GM23248 (cell line): ENCODE measurements around the gene HEPHL1. TPM values are rescaled to one million over a fixed set of nuclear protein-coding genes. Genes with fewer than 3 reads are reported as not detected.

Experiments used
- DNase-seq: peaks from one replicate; pipeline ENCODE4 v3.0.0-alpha.2; 2015
- H2AFZ ChIP-seq: fragments of 200-600 bp; sonication (generic); 2 replicates; pipeline ENCODE4 v1.6.1; 2016; ENCODE audit warnings: antibody characterized with exemption
- H3F3A ChIP-seq: fragments of 200-600 bp; sonication (generic); 2 replicates; pipeline ENCODE4 v1.6.1; 2016; ENCODE audit warnings: mild to moderate bottlenecking, antibody characterized with exemption, mixed run types; ENCODE audit not compliant: insufficient read depth
- H3K27ac ChIP-seq: fragments of 200-600 bp; sonication (generic); 2 replicates; pipeline ENCODE4 v1.5.1; 2016; ENCODE audit warnings: mild to moderate bottlenecking
- H3K27me3 ChIP-seq: fragments of 200-600 bp; sonication (generic); replicated peaks from 2 replicates; pipeline ENCODE4 v1.6.1; 2016; ENCODE audit warnings: mild to moderate bottlenecking; ENCODE audit not compliant: insufficient read depth
- H3K36me3 ChIP-seq: fragments of 200-600 bp; sonication (generic); 2 replicates; pipeline ENCODE4 v1.6.1; 2016; ENCODE audit warnings: low read depth, mild to moderate bottlenecking
- H3K4me1 ChIP-seq: fragments of 200-600 bp; sonication (generic); 2 replicates; pipeline ENCODE4 v1.6.1; 2016; ENCODE audit warnings: mild to moderate bottlenecking; ENCODE audit not compliant: insufficient read depth
- H3K4me2 ChIP-seq: fragments of 200-600 bp; sonication (generic); one replicate; pipeline ENCODE4 v1.6.1; 2016; ENCODE audit warnings: mild to moderate bottlenecking; ENCODE audit not compliant: unreplicated experiment
- H3K4me3 ChIP-seq: fragments of 200-600 bp; sonication (generic); 2 replicates; pipeline ENCODE4 v1.5.1; 2016; ENCODE audit warnings: mild to moderate bottlenecking
- H3K79me2 ChIP-seq: fragments of 200-600 bp; sonication (generic); 2 replicates; pipeline ENCODE4 v1.6.1; 2016; ENCODE audit warnings: mild to moderate bottlenecking; ENCODE audit not compliant: insufficient read depth
- H3K9ac ChIP-seq: fragments of 200-600 bp; sonication (generic); 2 replicates; pipeline ENCODE4 v1.6.1; 2016; ENCODE audit warnings: mild to moderate bottlenecking
- H3K9me2 ChIP-seq: fragments of 200-600 bp; sonication (generic); 2 replicates; pipeline ENCODE4 v1.6.1; 2016; ENCODE audit warnings: mixed run types, mild to moderate bottlenecking, moderate library complexity; ENCODE audit not compliant: insufficient read depth
- H3K9me3 ChIP-seq: fragments of 200-600 bp; sonication (generic); one replicate; pipeline ENCODE4 v1.6.1; 2017; ENCODE audit warnings: low read depth
- H4K20me1 ChIP-seq: fragments of 200-600 bp; sonication (generic); 2 replicates; pipeline ENCODE4 v1.6.0; 2016; ENCODE audit not compliant: insufficient read depth
- EZH2 ChIP-seq: fragments of 200-600 bp; sonication (generic); IDR thresholded peaks from 2 replicates; pipeline ENCODE4 v1.6.1; 2018; ENCODE audit warnings: antibody characterized with exemption, mild to moderate bottlenecking; ENCODE audit not compliant: insufficient read depth, poor library complexity, severe bottlenecking
- EZH2phosphoT487 ChIP-seq: fragments of 200-600 bp; sonication (generic); IDR thresholded peaks from 2 replicates; pipeline ENCODE4 v1.6.1; 2018; ENCODE audit warnings: antibody characterized with exemption, moderate library complexity, mild to moderate bottlenecking, low read depth; ENCODE audit not compliant: insufficient read depth
- WGBS, 2 experiments: methylation state at CpG; one replicate each; pipeline ENCODE4 v1.1.6; 2015 to 2017; ENCODE audit warnings: low lambda C conversion rate in 2 of 2, low coverage in 1 of 2; ENCODE audit errors: missing lambda C conversion rate in 2 of 2; 5-methylcytosine and 5-hydroxymethylcytosine counted together
- in situ Hi-C: fragments of 300-500 bp; cut with MboI; formaldehyde crosslinking; loops from 2 replicates; pipeline ENCODE4 v1.15.0; 2020
- polyA plus RNA-seq: library from polyadenylated mRNA; unstranded; fragments of >200 nt; fragmentation: Nextera tagmentation; extraction: Ambion mirVana; gene quantifications from 2 replicates; pipeline ENCODE4 v1.2.1, GENCODE V29; 2016
- total RNA-seq: library from RNA; depleted of rRNA; stranded (reverse); fragments of >200 nt; shearing (Covaris generic); gene quantifications from 2 replicates; pipeline ENCODE4 v1.2.3, GENCODE V29; 2014

HEPHL1 gene
- total and polyA plus RNA-seq, 2 experiments from 2014 or later, result not detected

- Histone ChIP-seq H3K27ac (no peak overlapping the region), H3K9me3 (no peaks in the 10 kb centered on the region), H3K36me3 (no peaks in the 10 kb centered on the region), H3F3A (no peaks in the 10 kb centered on the region), H3K4me1 (no peaks in the 10 kb centered on the region), H3K9ac (no peak overlapping the region), H3K4me3 (no peak overlapping the region), H2AFZ (no peak overlapping the region), H3K4me2 (no peak overlapping the region), H3K27me3 (no peaks in the 10 kb centered on the region), H3K9me2 (no peaks in the 10 kb centered on the region), H3K79me2 (no peaks in the 10 kb centered on the region), H4K20me1 (no peaks in the 10 kb centered on the region)
- DNase-seq, result no peak
- TF ChIP-seq EZH2phosphoT487, result no peak
- in situ Hi-C loops, result no loop called here
Observed at GRCh38 chr11:94100253-94100652, 79.1 kb downstream of the HEPHL1 start.

- in situ Hi-C loops, result no loop called here
- WGBS, 2 experiments, result 45 to 50% methylated on average over 1 of the region's 1 CpG
Observed at GRCh38 chr11:94103471-94103870, 82.3 kb downstream of the HEPHL1 start.

GRCh38 chr11:94104734-94105133 is 83.6 kb downstream of the HEPHL1 start:
- no peaks in the 10 kb centered on the region for H3K4me1 ChIP-seq
- H3K9me3 ChIP-seq, result no peaks in the 10 kb centered on the region
- H3F3A ChIP-seq, result no peaks in the 10 kb centered on the region
- H3K36me3 ChIP-seq, result no peaks in the 10 kb centered on the region
- no peak overlapping the region for H3K27ac ChIP-seq
- H3K79me2 ChIP-seq, result no peaks in the 10 kb centered on the region
- H3K4me2 ChIP-seq, result no peak overlapping the region
- DNase-seq, result no peak
- H3K27me3 ChIP-seq, result no peaks in the 10 kb centered on the region
- no peak overlapping the region for H2AFZ ChIP-seq
- H3K4me3 ChIP-seq, result no peak overlapping the region
- no peak for TF ChIP-seq EZH2
- no peak for TF ChIP-seq EZH2phosphoT487
- in situ Hi-C loops, result no loop called here
- H4K20me1 ChIP-seq, result no peaks in the 10 kb centered on the region
- no peak overlapping the region for H3K9ac ChIP-seq
- no peaks in the 10 kb centered on the region for H3K9me2 ChIP-seq

More at GRCh38 chr11:94103471-94103870, 82.3 kb downstream of the HEPHL1 start:
- Histone ChIP-seq H3K4me2 (no peak overlapping the region), H3K9me2 (no peaks in the 10 kb centered on the region), H3K4me1 (no peaks in the 10 kb centered on the region), H3K27me3 (no peaks in the 10 kb centered on the region), H3K27ac (no peak overlapping the region), H3K79me2 (no peaks in the 10 kb centered on the region), H3K36me3 (no peaks in the 10 kb centered on the region), H3K9me3 (no peaks in the 10 kb centered on the region), H3K4me3 (no peak overlapping the region), H3K9ac (no peak overlapping the region), H3F3A (no peaks in the 10 kb centered on the region), H2AFZ (no peak overlapping the region), H4K20me1 (no peaks in the 10 kb centered on the region)
- DNase-seq, result no peak
- TF ChIP-seq EZH2phosphoT487, result no peak
- TF ChIP-seq EZH2, result no peak

- no peak for TF ChIP-seq EZH2phosphoT487
- TF ChIP-seq EZH2, result no peak
- Histone ChIP-seq H3K27ac (no peak overlapping the region), H3K79me2 (no peaks in the 10 kb centered on the region), H3K4me1 (no peaks in the 10 kb centered on the region), H2AFZ (no peak overlapping the region), H3K4me3 (no peak overlapping the region), H3K36me3 (no peaks in the 10 kb centered on the region), H3K4me2 (no peak overlapping the region), H3K9me2 (no peaks in the 10 kb centered on the region), H4K20me1 (no peaks in the 10 kb centered on the region), H3K9ac (no peak overlapping the region), H3K27me3 (no peaks in the 10 kb centered on the region), H3K9me3 (no peaks in the 10 kb centered on the region), H3F3A (no peaks in the 10 kb centered on the region)
- in situ Hi-C loops, result no loop called here
- WGBS, 2 experiments, result 65 to 67% methylated on average over 4 of the region's 4 CpGs
- DNase-seq, result no peak
Observed at GRCh38 chr11:94106716-94107115, 85.6 kb downstream of the HEPHL1 start.

- no peaks in the 10 kb centered on the region for H3K36me3 ChIP-seq
- no peaks in the 10 kb centered on the region for H3K9me2 ChIP-seq
- no peaks in the 10 kb centered on the region for H3K79me2 ChIP-seq
- no peaks in the 10 kb centered on the region for H4K20me1 ChIP-seq
- TF ChIP-seq EZH2 (no peak), EZH2phosphoT487 (no peak)
- H3K4me3 ChIP-seq, result no peak overlapping the region
- in situ Hi-C loops, result no loop called here
- H3K9ac ChIP-seq, result no peak overlapping the region
- H3K4me2 ChIP-seq, result no peak overlapping the region
- no peak for DNase-seq
- H3K9me3 ChIP-seq, result no peaks in the 10 kb centered on the region
- H3K4me1 ChIP-seq, result no peaks in the 10 kb centered on the region
- 97 to 100% methylated on average over 1 of the region's 1 CpG for WGBS, 2 experiments
- no peaks in the 10 kb centered on the region for H3K27me3 ChIP-seq
- no peak overlapping the region for H2AFZ ChIP-seq
- H3F3A ChIP-seq, result no peaks in the 10 kb centered on the region
- H3K27ac ChIP-seq, result no peak overlapping the region
Observed at GRCh38 chr11:94107363-94107762, 86.2 kb downstream of the HEPHL1 start.
